Stomach smooth muscle (tissue), 2 donors: ENCODE results near the gene NR6A1.
A peak's percentile ranks its signal among the peaks of the same experiment; 100 is the strongest.
"Not testable (repeated sequence)": the region's sequence is repeated elsewhere in the genome, so short reads cannot be mapped to it uniquely, and the experiment has no call there.

Experiments used
- H3K27ac ChIP-seq: one replicate; pipeline ENCODE4 v1.7.0; 2013; ENCODE audit warnings: mild to moderate bottlenecking, low read length, inconsistent platforms
- H3K27me3 ChIP-seq, 2 donors: one replicate each; pipeline ENCODE4 v1.7.0; 2013; ENCODE audit warnings: low read length in 2 of 2; ENCODE audit not compliant: insufficient read depth in 2 of 2, control insufficient read depth in 1 of 2
- H3K36me3 ChIP-seq, 2 donors: one replicate each; pipeline ENCODE4 v1.7.0; 2013; ENCODE audit warnings: low read length in 2 of 2; ENCODE audit not compliant: control insufficient read depth in 2 of 2, insufficient read depth in 2 of 2
- H3K4me1 ChIP-seq: one replicate; pipeline ENCODE4 v1.7.0; 2013; ENCODE audit warnings: low read length; ENCODE audit not compliant: control insufficient read depth, insufficient read depth
- H3K4me3 ChIP-seq, 2 donors: one replicate each; pipeline ENCODE4 v1.7.0; 2013; ENCODE audit warnings: low read length in 2 of 2
- H3K9ac ChIP-seq, 2 donors: one replicate each; pipeline ENCODE4 v1.7.0; 2013; ENCODE audit warnings: low read length in 2 of 2, mild to moderate bottlenecking in 1 of 2
- H3K9me3 ChIP-seq, 2 donors: one replicate each; pipeline ENCODE4 v1.7.0; 2013; ENCODE audit warnings: low read length in 2 of 2; ENCODE audit not compliant: control insufficient read depth in 2 of 2
- donor health status: healthy.
- donor health status: Pancreatic carcinoma.

Gene NR6A1

GRCh38 chr9:124773473-124774128 lies 2.5 kb upstream of the NR6A1 start:
- Histone ChIP-seq H3K27ac (no peak overlapping the region), H3K27me3 (peaks cover 9 to 20% of the 10 kb centered on the region in 2 donors), H3K9ac (no peak overlapping the region), H3K4me1 (peaks cover 24% of the 10 kb centered on the region), H3K4me3 (no peak overlapping the region), H3K36me3 (no peaks in the 10 kb centered on the region), H3K9me3 (no peaks in the 10 kb centered on the region)

DNA sequence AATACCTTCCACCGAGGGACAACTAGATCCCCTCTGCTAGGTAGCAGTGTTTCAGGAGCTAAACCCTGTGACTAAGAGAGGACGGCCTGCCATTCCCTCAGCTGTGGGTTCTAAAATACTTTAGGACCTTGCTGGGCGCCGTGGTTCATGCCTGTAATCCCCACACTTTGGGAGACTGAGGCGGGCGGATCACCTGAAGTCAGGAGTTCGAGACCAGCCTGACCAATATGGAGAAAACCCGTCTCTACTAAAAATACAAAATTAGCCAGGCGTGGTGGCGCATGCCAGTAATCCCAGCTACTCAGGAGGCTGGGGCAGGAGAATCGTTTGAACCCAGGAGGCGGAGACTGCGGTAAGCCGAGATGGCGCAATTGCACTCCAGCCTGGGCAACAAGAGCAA lies 1.8 kb upstream of the NR6A1 start:
- H3K4me3 ChIP-seq, H3K9ac ChIP-seq, H3K9me3 ChIP-seq, H3K36me3 ChIP-seq, H3K27ac ChIP-seq: not testable (repeated sequence)
- H3K4me1 ChIP-seq, result peaks cover 22% of the 10 kb centered on the region
- peaks cover 9 to 27% of the 10 kb centered on the region in 2 donors for H3K27me3 ChIP-seq

DNA sequence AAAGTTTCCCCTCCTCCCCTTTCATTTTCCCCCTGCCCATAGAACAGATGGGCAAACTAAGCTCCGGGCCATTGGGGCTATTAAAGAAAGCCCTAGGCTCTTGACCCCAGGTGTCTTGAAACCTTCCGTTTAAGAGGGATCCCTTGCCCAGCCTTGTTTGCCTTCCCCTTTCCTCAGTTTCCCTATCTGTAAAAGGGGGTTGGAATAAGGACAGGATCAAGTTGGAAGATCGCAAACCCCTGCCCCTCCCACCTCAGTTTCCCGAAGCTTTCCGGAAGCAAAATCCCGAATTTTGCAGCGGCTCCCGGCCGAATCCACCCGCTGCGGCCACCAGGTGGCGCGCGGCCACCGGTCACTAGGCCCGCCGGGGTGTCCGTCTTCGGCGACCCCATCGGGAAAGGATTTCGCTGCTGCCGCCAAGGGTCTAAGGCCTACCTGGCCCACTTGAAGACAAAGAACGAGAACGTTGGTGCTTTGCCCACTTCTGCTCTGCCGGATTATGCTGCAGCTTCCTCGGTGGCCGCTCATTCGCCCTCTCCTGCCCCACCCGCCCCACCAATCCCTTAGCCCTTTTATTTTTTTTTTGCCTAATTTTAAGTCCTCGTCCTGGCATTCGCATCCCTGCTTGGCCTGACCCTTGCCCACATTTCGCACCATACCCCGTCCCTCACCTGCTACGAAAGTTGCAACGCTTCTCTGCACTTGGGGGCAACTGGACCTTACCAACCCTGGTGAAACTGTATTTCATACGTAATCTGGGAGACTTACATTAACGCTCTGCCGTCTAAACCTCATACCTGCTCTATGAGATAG lies 962 bp upstream of the NR6A1 start:
- Histone ChIP-seq H3K4me3 (peak overlapping the region; percentile 62 to 79), H3K27me3 (peaks cover 14 to 30% of the 10 kb centered on the region in 2 donors), H3K27ac (peak overlapping the region; percentile 19), H3K9ac (peak overlapping the region; percentile 66 to 68), H3K4me1 (peaks cover 17% of the 10 kb centered on the region), H3K9me3 (no peaks in the 10 kb centered on the region), H3K36me3 (no peaks in the 10 kb centered on the region)

- Histone ChIP-seq H3K36me3 (no peaks in the 10 kb centered on the region), H3K27ac (no peak overlapping the region), H3K4me3 (peak overlapping the region; percentile 62 to 79), H3K9me3 (no peaks in the 10 kb centered on the region), H3K27me3 (peaks cover 15 to 41% of the 10 kb centered on the region in 2 donors), H3K4me1 (peaks cover 7% of the 10 kb centered on the region), H3K9ac (peak overlapping the region in 1 of 2 donors; percentile 66)
These were observed 621 bp downstream of the NR6A1 start for GRCh38 chr9:124770359-124771020.

DNA sequence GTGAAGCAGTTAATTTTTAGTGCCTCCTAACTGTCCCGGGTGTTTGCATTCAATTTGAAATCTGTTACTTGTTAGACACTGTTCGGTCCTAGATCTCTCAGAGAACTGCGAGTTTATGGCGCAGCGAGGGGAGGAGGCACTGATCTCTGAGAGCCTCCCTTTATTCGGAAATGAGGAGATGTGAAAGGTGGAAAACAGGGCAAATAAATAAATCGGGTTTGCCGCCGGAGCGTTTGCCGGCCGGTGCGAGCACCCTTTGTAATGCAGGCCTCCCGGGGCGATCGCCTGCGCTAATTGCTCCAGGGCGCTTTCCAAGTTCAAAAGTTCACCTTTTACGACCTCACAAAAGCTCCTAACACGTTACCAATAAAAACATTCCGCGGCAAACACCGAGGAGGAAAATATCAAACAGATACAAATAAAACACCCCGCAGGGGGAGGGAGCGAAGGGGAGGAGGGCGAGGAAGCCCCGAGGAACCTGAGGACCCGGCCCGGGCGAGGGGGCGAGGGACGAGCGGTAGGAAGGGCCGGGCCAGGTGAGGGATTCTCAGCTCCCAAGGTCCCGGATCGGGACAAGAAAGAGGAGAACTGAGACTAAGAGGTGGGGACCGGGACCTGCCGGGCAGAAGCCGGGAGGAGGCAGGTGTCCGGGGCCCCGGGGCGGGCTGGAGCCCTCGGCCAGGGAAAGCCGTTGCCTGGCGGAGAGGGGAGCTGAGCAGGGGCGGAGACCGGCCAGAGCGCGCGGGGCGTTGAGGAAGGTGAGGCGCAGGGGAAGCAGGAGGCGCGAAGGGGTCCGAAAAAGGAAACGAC lies 1.4 kb downstream of the NR6A1 start:
- Histone ChIP-seq H3K27ac (no peak overlapping the region), H3K9ac (peak overlapping the region in 1 of 2 donors; percentile 24), H3K4me3 (peak overlapping the region; percentile 62 to 79), H3K4me1 (peaks cover 7% of the 10 kb centered on the region), H3K36me3 (no peaks in the 10 kb centered on the region), H3K9me3 (no peaks in the 10 kb centered on the region), H3K27me3 (peaks cover 15 to 41% of the 10 kb centered on the region in 2 donors)

GRCh38 chr9:124768750-124769548 lies 2.2 kb downstream of the NR6A1 start:
- peaks cover 15 to 41% of the 10 kb centered on the region in 2 donors for H3K27me3 ChIP-seq
- no peak overlapping the region for H3K27ac ChIP-seq
- H3K36me3 ChIP-seq, result no peaks in the 10 kb centered on the region
- peaks cover 7% of the 10 kb centered on the region for H3K4me1 ChIP-seq
- no peak overlapping the region for H3K9ac ChIP-seq
- H3K4me3 ChIP-seq, result no peak overlapping the region
- no peaks in the 10 kb centered on the region for H3K9me3 ChIP-seq

DNA sequence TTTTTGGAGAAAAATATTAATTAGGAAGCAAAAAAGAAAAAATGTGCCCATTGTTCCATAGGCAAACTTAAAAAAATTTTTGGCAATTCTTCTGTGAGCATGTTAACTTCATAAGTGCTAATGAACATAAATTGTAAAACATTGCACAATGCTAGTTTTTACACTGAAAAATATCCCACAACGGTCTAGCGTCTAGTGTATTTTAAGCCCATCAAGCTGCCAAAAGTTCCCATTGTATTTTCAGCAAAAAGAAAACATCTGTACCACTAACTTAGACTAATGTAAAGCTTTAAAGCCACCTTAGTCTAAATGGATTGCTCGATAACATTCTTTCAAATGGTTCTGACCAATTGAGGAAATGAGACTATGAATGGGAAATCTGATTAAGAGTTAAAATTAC lies 2.8 kb downstream of the NR6A1 start:
- H3K27ac ChIP-seq, result no peak overlapping the region
- no peaks in the 10 kb centered on the region for H3K36me3 ChIP-seq
- peaks cover 7% of the 10 kb centered on the region for H3K4me1 ChIP-seq
- peaks cover 15 to 42% of the 10 kb centered on the region in 2 donors for H3K27me3 ChIP-seq
- no peak overlapping the region for H3K4me3 ChIP-seq
- H3K9me3 ChIP-seq, result no peaks in the 10 kb centered on the region
- H3K9ac ChIP-seq, result no peak overlapping the region

- Histone ChIP-seq H3K27ac (no peak overlapping the region), H3K4me1 (peaks cover 7% of the 10 kb centered on the region), H3K27me3 (peaks cover 15 to 44% of the 10 kb centered on the region in 2 donors), H3K36me3 (no peaks in the 10 kb centered on the region), H3K9me3 (no peaks in the 10 kb centered on the region), H3K4me3 (no peak overlapping the region), H3K9ac (no peak overlapping the region)
These were observed 3.3 kb downstream of the NR6A1 start for GRCh38 chr9:124767821-124768220.

DNA sequence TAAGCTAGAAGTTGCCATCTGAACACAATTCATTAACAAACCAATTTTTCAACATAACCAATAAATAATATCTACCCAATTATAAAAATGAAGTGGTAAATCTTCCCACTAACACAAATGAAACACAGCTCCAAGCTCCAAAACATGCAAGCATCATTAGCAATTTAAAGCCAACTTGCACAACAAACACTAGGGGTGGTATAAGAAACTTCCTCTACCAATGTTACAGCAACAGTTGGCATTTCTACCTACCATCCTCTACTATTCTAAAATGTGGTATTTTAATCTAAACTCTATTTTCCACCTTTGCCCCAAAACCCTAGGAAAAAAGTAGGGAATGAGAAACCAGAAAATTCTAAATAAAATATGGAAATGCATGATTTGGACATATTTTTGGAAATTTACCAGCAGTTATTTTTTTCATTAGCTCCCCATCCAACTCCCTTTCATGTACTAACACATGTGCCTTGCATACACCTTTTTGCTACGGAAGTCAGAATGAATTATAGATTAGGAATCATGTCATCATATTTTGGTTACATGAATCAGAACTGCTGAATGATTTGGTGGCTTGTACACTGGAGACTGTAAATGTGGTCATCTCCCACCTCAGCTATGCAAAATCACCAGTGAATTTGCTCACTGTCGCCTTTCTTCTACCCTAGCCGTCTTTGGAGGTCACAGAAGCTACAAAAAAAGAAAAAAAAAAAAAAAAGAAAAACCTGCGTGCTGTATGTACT lies 4.1 kb downstream of the NR6A1 start:
- Histone ChIP-seq H3K27me3 (peaks cover 15 to 44% of the 10 kb centered on the region in 2 donors), H3K36me3 (no peaks in the 10 kb centered on the region), H3K4me3 (no peak overlapping the region), H3K9me3 (no peaks in the 10 kb centered on the region), H3K27ac (no peak overlapping the region), H3K4me1 (peaks cover 4% of the 10 kb centered on the region), H3K9ac (no peak overlapping the region)
